H9 (cell line): Measurements from ENCODE around the gene CKS2. TPM values are rescaled to one million over a fixed set of nuclear protein-coding genes. Genes with fewer than 3 reads are reported as not detected.

Experiments
- DNase-seq: peaks from one replicate; pipeline ENCODE4 v3.0.0-alpha.2; 2017
- H2AFZ ChIP-seq: one replicate; pipeline ENCODE4 v1.6.1; 2013; ENCODE audit warnings: mild to moderate bottlenecking, low read length, control low read depth, moderate library complexity
- H2AK5ac ChIP-seq: 2 replicates; pipeline ENCODE4 v1.6.1; 2013; ENCODE audit warnings: low read length, control low read depth, mixed read lengths; ENCODE audit not compliant: insufficient read length
- H2BK120ac ChIP-seq: one replicate; pipeline ENCODE4 v1.6.1; 2013; ENCODE audit warnings: low read depth, mild to moderate bottlenecking, low read length, control low read depth, inconsistent platforms; ENCODE audit not compliant: poor library complexity, severe bottlenecking
- H2BK12ac ChIP-seq: 2 replicates; pipeline ENCODE4 v1.6.1; 2013; ENCODE audit warnings: low read length, control low read depth, mixed read lengths, low read depth; ENCODE audit not compliant: insufficient read length
- H2BK15ac ChIP-seq: 2 replicates; pipeline ENCODE4 v1.6.1; 2013; ENCODE audit warnings: low read depth, low read length, control low read depth
- H2BK20ac ChIP-seq: one replicate; pipeline ENCODE4 v1.6.1; 2013; ENCODE audit warnings: low read depth, mild to moderate bottlenecking, low read length, control low read depth, inconsistent platforms; ENCODE audit not compliant: poor library complexity, severe bottlenecking
- H2BK5ac ChIP-seq: 2 replicates; pipeline ENCODE4 v1.6.1; 2013; ENCODE audit warnings: low read length, control low read depth, mixed read lengths; ENCODE audit not compliant: insufficient read length
- H3K14ac ChIP-seq: 2 replicates; pipeline ENCODE4 v1.6.1; 2013; ENCODE audit warnings: low read length, control low read depth; ENCODE audit not compliant: insufficient read depth
- H3K18ac ChIP-seq: 2 replicates; pipeline ENCODE4 v1.6.1; 2013; ENCODE audit warnings: low read depth, mild to moderate bottlenecking, mixed read lengths, low read length, control low read depth; ENCODE audit not compliant: insufficient read length
- H3K23ac ChIP-seq: 2 replicates; pipeline ENCODE4 v1.6.1; 2013; ENCODE audit warnings: low read length, control low read depth, mixed read lengths, low read depth; ENCODE audit not compliant: insufficient read length
- H3K23me2 ChIP-seq: 2 replicates; pipeline ENCODE4 v1.6.1; 2013; ENCODE audit warnings: low read depth, mild to moderate bottlenecking, mixed read lengths, low read length, control low read depth; ENCODE audit not compliant: insufficient read length, poor library complexity, severe bottlenecking
- H3K27ac ChIP-seq: 2 replicates; pipeline ENCODE4 v1.5.1; 2013; ENCODE audit warnings: low read length, control low read depth, mixed read lengths, low read depth; ENCODE audit not compliant: insufficient read length
- H3K27me3 ChIP-seq: 2 replicates; pipeline ENCODE4 v1.6.1; 2013; ENCODE audit warnings: low read length, control low read depth, inconsistent platforms; ENCODE audit not compliant: insufficient read depth
- H3K4ac ChIP-seq: 2 replicates; pipeline ENCODE4 v1.6.1; 2013; ENCODE audit warnings: low read depth, mild to moderate bottlenecking, control low read depth, inconsistent platforms, low read length, moderate library complexity
- H3K4me1 ChIP-seq: 2 replicates; pipeline ENCODE4 v1.6.1; 2013; ENCODE audit warnings: low read length, control low read depth, inconsistent platforms; ENCODE audit not compliant: insufficient read depth
- H3K4me2 ChIP-seq: 2 replicates; pipeline ENCODE4 v1.6.1; 2013; ENCODE audit warnings: low read length, control low read depth, mixed read lengths; ENCODE audit not compliant: insufficient read length, insufficient read depth
- H3K56ac ChIP-seq: 2 replicates; pipeline ENCODE4 v1.6.1; 2013; ENCODE audit warnings: low read depth, mild to moderate bottlenecking, mixed read lengths, low read length, control low read depth; ENCODE audit not compliant: insufficient read length
- H3K79me1 ChIP-seq: 2 replicates; pipeline ENCODE4 v1.6.1; 2013; ENCODE audit warnings: low read depth, mild to moderate bottlenecking, moderate library complexity, low read length, control low read depth, inconsistent platforms; ENCODE audit not compliant: insufficient read depth, poor library complexity, severe bottlenecking
- H3K79me2 ChIP-seq: 2 replicates; pipeline ENCODE4 v1.6.1; 2013; ENCODE audit warnings: low read length, control low read depth, inconsistent platforms; ENCODE audit not compliant: insufficient read depth
- H3K9ac ChIP-seq: 2 replicates; pipeline ENCODE4 v1.6.1; 2013; ENCODE audit warnings: low read length, control low read depth, mixed read lengths; ENCODE audit not compliant: insufficient read length; ENCODE audit errors: extremely low read depth
- H3K9me3 ChIP-seq: one replicate; pipeline ENCODE4 v1.6.1; 2013; ENCODE audit warnings: low read depth, low read length, inconsistent platforms; ENCODE audit not compliant: control insufficient read depth
- H3T11ph ChIP-seq: one replicate; pipeline ENCODE4 v1.6.1; 2013; ENCODE audit warnings: mild to moderate bottlenecking, low read length, control low read depth, inconsistent platforms
- H4K20me1 ChIP-seq: one replicate; pipeline ENCODE4 v1.6.1; 2013; ENCODE audit not compliant: control insufficient read depth, insufficient read length, insufficient read depth
- H4K5ac ChIP-seq: 2 replicates; pipeline ENCODE4 v1.6.1; 2013; ENCODE audit warnings: low read depth, mild to moderate bottlenecking, mixed read lengths, low read length, control low read depth; ENCODE audit not compliant: insufficient read length
- H4K8ac ChIP-seq: replicated peaks from 2 replicates; pipeline ENCODE4 v1.6.1; 2013; ENCODE audit warnings: low read length, control low read depth, mixed read lengths, low read depth; ENCODE audit not compliant: insufficient read length
- H4K91ac ChIP-seq: 2 replicates; pipeline ENCODE4 v1.6.1; 2013; ENCODE audit warnings: low read depth, mild to moderate bottlenecking, moderate library complexity, mixed read lengths, low read length, control low read depth; ENCODE audit not compliant: insufficient read length
- H3K27ac Mint-ChIP-seq, 3 experiments: 2 replicates in 2 of 3; 3 replicates in 1 of 3; pipeline ENCODE4 v1.8.0; 2020 to 2021; ENCODE audit warnings: mixed read lengths in 3 of 3, mild to moderate bottlenecking in 1 of 3, moderate library complexity in 1 of 3
- H3K27me3 Mint-ChIP-seq: 2 replicates; pipeline ENCODE4 v1.8.0; 2021; ENCODE audit warnings: low read depth, mild to moderate bottlenecking, moderate library complexity, mixed read lengths
- H3K36me3 Mint-ChIP-seq, 3 experiments: 2 replicates in 2 of 3; 3 replicates in 1 of 3; pipeline ENCODE4 v1.8.0; 2020 to 2021; ENCODE audit warnings: low read depth in 3 of 3, mixed read lengths in 3 of 3; ENCODE audit not compliant: insufficient read depth in 1 of 3
- H3K4me1 Mint-ChIP-seq, 2 experiments: 2 replicates each; pipeline ENCODE4 v1.8.0; 2020; ENCODE audit warnings: mixed read lengths in 2 of 2
- H3K4me3 Mint-ChIP-seq, 2 experiments: 2 replicates in 1 of 2; 3 replicates in 1 of 2; pipeline ENCODE4 v1.8.0; 2020 to 2021; ENCODE audit warnings: mild to moderate bottlenecking in 2 of 2, mixed read lengths in 2 of 2, moderate library complexity in 1 of 2
- H3K9me3 Mint-ChIP-seq, 2 experiments: 2 replicates in 1 of 2; 3 replicates in 1 of 2; pipeline ENCODE4 v1.8.0; 2020; ENCODE audit warnings: mild to moderate bottlenecking in 2 of 2, mixed read lengths in 2 of 2, moderate library complexity in 1 of 2
- WGBS: extraction: QIAGEN DNeasy Blood & Tissue Kit; methylation state at CpG from one replicate; pipeline ENCODE4 v1.1.7; 2013; ENCODE audit warnings: missing lambda C conversion rate, low lambda C conversion rate, mixed read lengths; ENCODE audit not compliant: insufficient read length; ENCODE audit errors: extremely low coverage; 5-methylcytosine and 5-hydroxymethylcytosine counted together
- total RNA-seq: library from RNA; stranded (reverse); gene quantifications from 2 replicates; pipeline ENCODE4 v1.2.1, GENCODE V29; 2021
- TF ChIP-seq, protein P1 (sequence below): fragments of 200-600 bp; sonication (generic); conservative IDR thresholded peaks from 3 replicates; pipeline ENCODE4 v1.8.0; 2021; ENCODE audit warnings: antibody characterized with exemption, mild to moderate bottlenecking

CKS2 gene
- total RNA-seq, 1 experiment from 2014 or later, result 211 TPM

DNA sequence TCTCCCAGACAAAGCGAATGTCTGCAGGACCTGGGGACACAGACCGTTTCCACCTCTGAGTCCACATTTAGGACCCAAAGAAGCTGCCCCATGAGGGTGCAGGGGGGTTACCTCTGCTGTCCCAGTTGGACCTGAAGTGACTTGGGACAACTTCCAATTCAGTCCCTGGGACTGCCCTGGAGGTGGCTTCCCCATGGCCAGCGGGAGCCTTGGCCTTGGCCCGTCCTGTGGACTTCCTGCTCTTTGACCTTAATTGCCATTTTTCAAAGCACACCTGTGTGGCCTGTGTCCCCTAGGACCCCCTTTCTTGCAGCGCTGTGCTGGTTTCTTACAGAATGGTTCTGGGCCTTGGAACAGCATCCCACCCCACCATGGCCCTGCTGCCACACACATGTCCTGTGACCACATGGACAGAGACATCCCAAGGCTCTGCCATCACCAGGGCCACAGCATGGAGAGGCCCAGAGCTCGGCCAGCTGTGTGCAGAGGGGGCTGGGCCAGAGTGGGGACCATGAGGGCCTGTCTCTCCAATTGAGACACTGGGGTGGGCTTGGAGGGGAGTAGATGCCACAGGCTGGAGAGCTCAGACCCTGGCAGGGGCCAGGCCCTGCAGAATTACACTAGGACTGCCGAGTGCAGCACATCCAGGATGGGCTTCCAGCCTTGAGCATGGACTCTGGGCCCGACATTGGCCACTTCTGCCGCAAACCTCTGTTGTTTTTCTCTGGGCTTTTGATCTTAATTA, 53.1 kb downstream of the CKS2 start:
- H3K36me3 Mint-ChIP-seq, result peaks cover 18 to 33% (median 32%) of the 10 kb centered on the region in 3 experiments
- H3K79me2 ChIP-seq, result no peaks in the 10 kb centered on the region
- no peak overlapping the region for H2BK15ac ChIP-seq
- H4K91ac ChIP-seq, result no peak overlapping the region
- no peak overlapping the region for H3K27ac Mint-ChIP-seq
- H4K20me1 ChIP-seq, result no peaks in the 10 kb centered on the region
- no peak overlapping the region for H2BK5ac ChIP-seq
- H3K4me2 ChIP-seq, result no peak overlapping the region
- H2AK5ac ChIP-seq, result no peak overlapping the region
- H3K9me3 ChIP-seq, result no peaks in the 10 kb centered on the region
- TF ChIP-seq, protein P1, sequence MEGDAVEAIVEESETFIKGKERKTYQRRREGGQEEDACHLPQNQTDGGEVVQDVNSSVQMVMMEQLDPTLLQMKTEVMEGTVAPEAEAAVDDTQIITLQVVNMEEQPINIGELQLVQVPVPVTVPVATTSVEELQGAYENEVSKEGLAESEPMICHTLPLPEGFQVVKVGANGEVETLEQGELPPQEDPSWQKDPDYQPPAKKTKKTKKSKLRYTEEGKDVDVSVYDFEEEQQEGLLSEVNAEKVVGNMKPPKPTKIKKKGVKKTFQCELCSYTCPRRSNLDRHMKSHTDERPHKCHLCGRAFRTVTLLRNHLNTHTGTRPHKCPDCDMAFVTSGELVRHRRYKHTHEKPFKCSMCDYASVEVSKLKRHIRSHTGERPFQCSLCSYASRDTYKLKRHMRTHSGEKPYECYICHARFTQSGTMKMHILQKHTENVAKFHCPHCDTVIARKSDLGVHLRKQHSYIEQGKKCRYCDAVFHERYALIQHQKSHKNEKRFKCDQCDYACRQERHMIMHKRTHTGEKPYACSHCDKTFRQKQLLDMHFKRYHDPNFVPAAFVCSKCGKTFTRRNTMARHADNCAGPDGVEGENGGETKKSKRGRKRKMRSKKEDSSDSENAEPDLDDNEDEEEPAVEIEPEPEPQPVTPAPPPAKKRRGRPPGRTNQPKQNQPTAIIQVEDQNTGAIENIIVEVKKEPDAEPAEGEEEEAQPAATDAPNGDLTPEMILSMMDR, result no peak
- no peaks in the 10 kb centered on the region for H3K4me1 Mint-ChIP-seq
- H4K5ac ChIP-seq, result no peak overlapping the region
- no peak for DNase-seq
- no peak overlapping the region for H3K4ac ChIP-seq
- H4K8ac ChIP-seq, result no peak overlapping the region
- no peaks in the 10 kb centered on the region for H3K9me3 Mint-ChIP-seq
- no peak overlapping the region for H2BK12ac ChIP-seq
- peaks cover 1% of the 10 kb centered on the region; the same call in 1 of the 2 replicates for H3K27me3 Mint-ChIP-seq
- H3K27ac ChIP-seq, result no peak overlapping the region
- no peak overlapping the region for H2AFZ ChIP-seq
- no peaks in the 10 kb centered on the region for H3K27me3 ChIP-seq
- H3K23ac ChIP-seq, result no peak overlapping the region
- no peaks in the 10 kb centered on the region for H3K79me1 ChIP-seq
- no peak overlapping the region for H3K9ac ChIP-seq
- no peak overlapping the region for H2BK20ac ChIP-seq
- no peak overlapping the region for H3K56ac ChIP-seq
- no peak overlapping the region for H3K14ac ChIP-seq
- no peaks in the 10 kb centered on the region for H3K23me2 ChIP-seq
- no CpG with 5 or more reads among the region's 9 CpGs for WGBS
- no peak overlapping the region for H3K4me3 Mint-ChIP-seq
- H3K18ac ChIP-seq, result no peak overlapping the region
- H3T11ph ChIP-seq, result no peak overlapping the region
- no peaks in the 10 kb centered on the region for H3K4me1 ChIP-seq
- no peak overlapping the region for H2BK120ac ChIP-seq
